CD14-positive monocyte (primary cell): Measurements from ENCODE around the gene CTTNBP2. TPM values are rescaled to one million over a fixed set of nuclear protein-coding genes. Genes with fewer than 3 reads are reported as not detected.

ENCODE experiments used
- DNase-seq, 3 donors: peaks; one replicate each; pipeline ENCODE4 v3.0.0-alpha.2; 2011 to 2022
- H2AFZ ChIP-seq: 2 replicates; pipeline ENCODE4 v1.6.0; 2012; ENCODE audit warnings: mild to moderate bottlenecking, low read depth, low read length, inconsistent platforms; ENCODE audit not compliant: insufficient read depth, poor library complexity, severe bottlenecking
- H3K27ac ChIP-seq, 2 donors: 1 replicate in 1 of 2; 2 replicates in 1 of 2; pipeline ENCODE4 v1.5.1; 2012 to 2013; ENCODE audit warnings: low read length in 2 of 2, control low read depth in 1 of 2, inconsistent platforms in 1 of 2, low read depth in 1 of 2, mild to moderate bottlenecking in 1 of 2
- H3K27me3 ChIP-seq, 2 donors: one replicate each; pipeline versions ENCODE4 v1.6.0 to v1.6.1; 2011 to 2013; ENCODE audit warnings: low read length in 2 of 2; ENCODE audit not compliant: control insufficient read depth in 2 of 2, insufficient read depth in 2 of 2
- H3K36me3 ChIP-seq, 2 donors: replicated peaks in 1 of 2; 1 replicate in 1 of 2; 2 replicates in 1 of 2; pipeline versions ENCODE4 v1.5.1 to v1.6.1; 2012 to 2013; ENCODE audit warnings: low read length in 2 of 2, control low read depth in 1 of 2, inconsistent platforms in 1 of 2, mild to moderate bottlenecking in 1 of 2; ENCODE audit not compliant: insufficient read depth in 2 of 2, control insufficient read depth in 1 of 2
- H3K4me1 ChIP-seq, 2 donors: 1 replicate in 1 of 2; 2 replicates in 1 of 2; pipeline versions ENCODE4 v1.5.1 to v1.6.1; 2012 to 2013; ENCODE audit warnings: low read length in 2 of 2, control low read depth in 1 of 2, inconsistent platforms in 1 of 2, mild to moderate bottlenecking in 1 of 2, moderate library complexity in 1 of 2; ENCODE audit not compliant: insufficient read depth in 2 of 2, control insufficient read depth in 1 of 2
- H3K4me2 ChIP-seq: replicated peaks from 2 replicates; pipeline ENCODE3; 2012; ENCODE audit warnings: low read length, moderate library complexity, mild to moderate bottlenecking; ENCODE audit not compliant: poor library complexity, severe bottlenecking; ENCODE audit errors: extremely low read depth
- H3K4me3 ChIP-seq, 3 experiments: fragments of 200-600 bp in 1 of 3; sonication (generic) in 1 of 3; replicated peaks in 1 of 3; 1 replicate in 2 of 3; 2 replicates in 1 of 3; pipeline ENCODE4 v1.5.1; 2011 to 2013; ENCODE audit warnings: low read length in 3 of 3, mild to moderate bottlenecking in 3 of 3, control low read depth in 2 of 3, low read depth in 2 of 3, inconsistent platforms in 1 of 3, moderate library complexity in 1 of 3
- H3K79me2 ChIP-seq: 2 replicates; pipeline ENCODE4 v1.6.0; 2012; ENCODE audit warnings: mild to moderate bottlenecking, control low read depth, inconsistent platforms, low read length, moderate library complexity; ENCODE audit not compliant: insufficient read depth
- H3K9ac ChIP-seq: 2 replicates; pipeline ENCODE4 v1.6.0; 2017; ENCODE audit warnings: low read length, mild to moderate bottlenecking; ENCODE audit not compliant: insufficient read depth, poor library complexity, severe bottlenecking
- H3K9me3 ChIP-seq, 2 donors: replicated peaks in 1 of 2; 1 replicate in 1 of 2; 2 replicates in 1 of 2; pipeline versions ENCODE4 v1.5.1 to v1.6.1; 2012 to 2013; ENCODE audit warnings: low read length in 2 of 2, control low read depth in 1 of 2; ENCODE audit not compliant: control insufficient read depth in 1 of 2, insufficient read depth in 1 of 2
- H4K20me1 ChIP-seq: 2 replicates; pipeline ENCODE4 v1.6.0; 2012; ENCODE audit warnings: mild to moderate bottlenecking, low read length, control low read depth, moderate library complexity; ENCODE audit not compliant: insufficient read depth
- H3K27ac Mint-ChIP-seq, 7 donors: one replicate each; pipeline ENCODE4 v1.8.0; 2020; ENCODE audit warnings: mild to moderate bottlenecking in 7 of 7, mixed read lengths in 7 of 7, moderate library complexity in 6 of 7, inconsistent platforms in 2 of 7
- H3K27me3 Mint-ChIP-seq, 3 donors: one replicate each; pipeline ENCODE4 v1.8.0; 2021 to 2022; ENCODE audit warnings: low read depth in 3 of 3, mild to moderate bottlenecking in 3 of 3, mixed read lengths in 3 of 3, moderate library complexity in 3 of 3, inconsistent platforms in 1 of 3
- H3K36me3 Mint-ChIP-seq, 2 donors: one replicate each; pipeline ENCODE4 v1.8.0; 2020; ENCODE audit warnings: mixed read lengths in 2 of 2, inconsistent platforms in 1 of 2, mild to moderate bottlenecking in 1 of 2
- H3K4me1 Mint-ChIP-seq: one replicate; pipeline ENCODE4 v1.8.0; 2020; ENCODE audit warnings: mild to moderate bottlenecking, mixed read lengths
- H3K4me3 Mint-ChIP-seq, 2 donors: one replicate each; pipeline ENCODE4 v1.8.0; 2020; ENCODE audit warnings: mild to moderate bottlenecking in 2 of 2, mixed read lengths in 2 of 2, moderate library complexity in 1 of 2
- H3K9me3 Mint-ChIP-seq, 7 donors: one replicate each; pipeline ENCODE4 v1.8.0; 2020 to 2022; ENCODE audit warnings: mixed read lengths in 7 of 7, mild to moderate bottlenecking in 6 of 7, moderate library complexity in 6 of 7, inconsistent platforms in 2 of 7
- WGBS: methylation state at CpG from one replicate; pipeline ENCODE4 v1.1.5; 2013; ENCODE audit warnings: missing lambda C conversion rate; ENCODE audit not compliant: insufficient coverage; 5-methylcytosine and 5-hydroxymethylcytosine counted together
- intact Hi-C, 2 donors: fragments of 100-400 bp; cut with micrococcal nuclease; formaldehyde crosslinking; loops; one replicate each; pipeline versions ENCODE4 v1.15.0 to v1.15.1; 2023
- polyA plus RNA-seq, 3 donors: library from polyadenylated mRNA; depleted of rRNA in 1 of 3; unstranded in 2 of 3; stranded (reverse) in 1 of 3; fragments of 300-500 nt in 2 of 3; fragments of >200 nt in 1 of 3; fragmentation: Illumina TruSeq in 2 of 3; gene quantifications; 1 replicate in 2 of 3; 2 replicates in 1 of 3; pipeline ENCODE4 v1.2.3, GENCODE V29; 2012 to 2021
- TF ChIP-seq, protein P1 (sequence below): fragments of 200-600 bp; IDR thresholded peaks from one replicate; pipeline ENCODE4 v1.8.0; 2022; ENCODE audit warnings: antibody characterized with exemption, mild to moderate bottlenecking

Gene CTTNBP2
- polyA plus RNA-seq, 3 donors: 0.38 to 1.4 TPM; not detected in 1

DNA sequence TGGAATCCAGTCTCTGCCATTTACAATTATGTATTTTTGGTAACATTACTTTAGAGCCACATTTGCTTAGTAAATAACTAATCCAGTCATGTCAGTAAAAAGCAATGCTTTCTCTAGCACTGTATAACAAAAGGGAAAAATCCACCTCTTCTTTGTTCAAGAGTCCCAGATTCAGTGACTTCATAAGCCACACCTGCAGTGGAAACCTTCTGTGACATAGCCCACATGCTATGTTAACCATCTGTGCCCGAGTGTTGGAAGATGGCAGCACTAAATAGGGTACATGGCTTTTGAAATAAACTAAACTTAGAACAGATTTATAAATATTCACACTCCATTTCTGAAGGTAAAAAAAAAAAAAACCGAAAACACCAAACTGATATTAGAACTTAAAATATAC, 83.0 kb downstream of the CTTNBP2 start:
- Histone ChIP-seq H3K4me1 (peaks cover 22 to 25% of the 10 kb centered on the region in 2 donors), H4K20me1 (no peaks in the 10 kb centered on the region), H3K36me3 (no peaks in the 10 kb centered on the region), H3K9ac (no peak overlapping the region), H3K27ac (no peak overlapping the region), H3K27me3 (no peaks in the 10 kb centered on the region), H3K9me3 (no peaks in the 10 kb centered on the region), H2AFZ (no peak overlapping the region), H3K4me3 (no peak overlapping the region), H3K79me2 (no peaks in the 10 kb centered on the region), H3K4me2 (no peak overlapping the region)
- intact Hi-C loops: no loop called here
- Mint-ChIP-seq H3K4me3 (no peak overlapping the region), H3K36me3 (no peaks in the 10 kb centered on the region), H3K27me3 (peaks cover 1 to 2% (median 2%) of the 10 kb centered on the region in 3 donors), H3K27ac (no peak overlapping the region), H3K9me3 (peaks cover 0 to 3% (median 0%) of the 10 kb centered on the region in 7 donors), H3K4me1 (peaks cover 21% of the 10 kb centered on the region)
- WGBS: no CpG with 5 or more reads among the region's 2 CpGs
- TF ChIP-seq, protein P1, sequence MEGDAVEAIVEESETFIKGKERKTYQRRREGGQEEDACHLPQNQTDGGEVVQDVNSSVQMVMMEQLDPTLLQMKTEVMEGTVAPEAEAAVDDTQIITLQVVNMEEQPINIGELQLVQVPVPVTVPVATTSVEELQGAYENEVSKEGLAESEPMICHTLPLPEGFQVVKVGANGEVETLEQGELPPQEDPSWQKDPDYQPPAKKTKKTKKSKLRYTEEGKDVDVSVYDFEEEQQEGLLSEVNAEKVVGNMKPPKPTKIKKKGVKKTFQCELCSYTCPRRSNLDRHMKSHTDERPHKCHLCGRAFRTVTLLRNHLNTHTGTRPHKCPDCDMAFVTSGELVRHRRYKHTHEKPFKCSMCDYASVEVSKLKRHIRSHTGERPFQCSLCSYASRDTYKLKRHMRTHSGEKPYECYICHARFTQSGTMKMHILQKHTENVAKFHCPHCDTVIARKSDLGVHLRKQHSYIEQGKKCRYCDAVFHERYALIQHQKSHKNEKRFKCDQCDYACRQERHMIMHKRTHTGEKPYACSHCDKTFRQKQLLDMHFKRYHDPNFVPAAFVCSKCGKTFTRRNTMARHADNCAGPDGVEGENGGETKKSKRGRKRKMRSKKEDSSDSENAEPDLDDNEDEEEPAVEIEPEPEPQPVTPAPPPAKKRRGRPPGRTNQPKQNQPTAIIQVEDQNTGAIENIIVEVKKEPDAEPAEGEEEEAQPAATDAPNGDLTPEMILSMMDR: no peak
- no peak for DNase-seq

DNA sequence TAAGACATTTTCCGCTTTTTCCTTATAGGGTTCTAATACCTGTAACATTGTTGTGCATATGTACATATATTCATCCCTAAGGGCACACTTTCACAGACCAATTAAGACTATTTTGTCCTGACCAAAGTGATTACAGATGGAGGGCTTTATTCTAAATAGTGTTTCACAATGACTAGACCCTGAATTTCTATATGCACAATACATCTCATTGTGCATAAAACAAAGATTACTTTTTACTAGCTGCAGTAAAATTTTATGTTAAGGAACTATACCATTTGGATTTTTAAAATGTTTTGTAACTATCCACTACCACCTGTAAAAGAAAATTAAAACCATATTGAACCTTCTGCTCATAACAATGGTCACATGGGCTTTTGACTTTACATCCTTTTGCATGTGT, 87.8 kb downstream of the CTTNBP2 start:
- WGBS: no CpG with 5 or more reads among the region's 1 CpG
- no peak for DNase-seq
- H3K4me1 Mint-ChIP-seq: no peaks in the 10 kb centered on the region
- Histone ChIP-seq H3K27ac (no peak overlapping the region), H3K4me2 (no peak overlapping the region), H4K20me1 (no peaks in the 10 kb centered on the region), H2AFZ (no peak overlapping the region), H3K4me3 (no peak overlapping the region), H3K9ac (no peak overlapping the region), H3K79me2 (no peaks in the 10 kb centered on the region), H3K4me1 (no peaks in the 10 kb centered on the region), H3K9me3 (no peaks in the 10 kb centered on the region), H3K27me3 (no peaks in the 10 kb centered on the region), H3K36me3 (no peaks in the 10 kb centered on the region)
- intact Hi-C loops: no loop called here
- H3K36me3 Mint-ChIP-seq: no peaks in the 10 kb centered on the region
- TF ChIP-seq, protein P1: no peak
- H3K27ac Mint-ChIP-seq: no peak overlapping the region
- H3K9me3 Mint-ChIP-seq: peaks cover 0 to 3% (median 0%) of the 10 kb centered on the region in 7 donors
- no peak overlapping the region for H3K4me3 Mint-ChIP-seq
- H3K27me3 Mint-ChIP-seq: peaks cover 1 to 4% (median 2%) of the 10 kb centered on the region in 3 donors
